Measurements from ENCODE around the gene ZSWIM9.
"Not testable (repeated sequence)": the region's sequence is repeated elsewhere in the genome, so short reads cannot be mapped to it uniquely, and the experiment has no call there.

ZSWIM9 gene

DNA sequence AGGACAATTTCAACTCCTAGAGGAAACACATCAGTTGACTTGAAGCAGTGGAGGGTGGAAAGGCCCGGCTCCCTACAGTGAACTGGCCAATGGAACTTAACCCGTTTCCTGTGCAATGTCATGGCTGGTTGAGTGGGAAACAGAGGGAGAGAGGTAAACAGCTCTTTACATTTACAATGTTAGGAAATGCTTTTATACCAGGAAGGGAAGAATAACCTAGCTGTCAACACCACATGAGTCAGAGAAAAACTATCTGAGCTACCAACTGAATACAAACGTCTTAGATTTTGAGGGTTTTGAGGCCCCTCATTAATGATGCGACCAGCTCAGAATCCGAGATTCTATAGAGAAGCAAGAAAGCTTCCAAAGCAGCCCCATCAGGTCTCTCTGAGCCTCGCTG, 48.5 kb downstream of the ZSWIM9 start:
- no peak for DNase-seq

- not testable (repeated sequence) for DNase-seq
These were observed 50.3 kb downstream of the ZSWIM9 start for GRCh38 chr19:48220784-48221183.

GRCh38 chr19:48221628-48222027, 51.1 kb downstream of the ZSWIM9 start:
- DNase-seq: no peak

- peak; percentile 2 for DNase-seq
These were observed 60.2 kb downstream of the ZSWIM9 start for GRCh38 chr19:48230555-48231129.

DNA sequence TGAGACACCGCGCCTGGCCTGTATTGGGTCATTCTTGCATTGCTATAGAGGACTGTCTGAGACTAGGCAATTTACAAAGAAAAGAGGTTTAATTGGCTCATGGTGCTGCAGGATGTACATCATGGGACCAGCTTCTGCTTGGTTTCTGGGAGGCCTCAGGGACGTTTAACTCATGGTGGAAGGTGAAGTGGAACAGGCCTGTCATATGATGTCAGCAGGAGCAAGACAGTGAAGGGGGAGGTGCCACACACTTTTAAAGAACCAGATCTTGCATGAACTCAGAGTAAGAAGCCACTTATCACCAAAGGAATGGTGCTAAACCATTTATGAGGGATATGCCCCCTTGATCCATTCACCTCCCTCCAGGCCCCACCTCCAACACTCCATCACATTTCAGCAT, 66.6 kb downstream of the ZSWIM9 start:
- no peak for DNase-seq

- no peak for DNase-seq
These were observed 68.6 kb downstream of the ZSWIM9 start for GRCh38 chr19:48239120-48239519.

GRCh38 chr19:48239582-48240141, 69.2 kb downstream of the ZSWIM9 start:
- no peak for DNase-seq

DNA sequence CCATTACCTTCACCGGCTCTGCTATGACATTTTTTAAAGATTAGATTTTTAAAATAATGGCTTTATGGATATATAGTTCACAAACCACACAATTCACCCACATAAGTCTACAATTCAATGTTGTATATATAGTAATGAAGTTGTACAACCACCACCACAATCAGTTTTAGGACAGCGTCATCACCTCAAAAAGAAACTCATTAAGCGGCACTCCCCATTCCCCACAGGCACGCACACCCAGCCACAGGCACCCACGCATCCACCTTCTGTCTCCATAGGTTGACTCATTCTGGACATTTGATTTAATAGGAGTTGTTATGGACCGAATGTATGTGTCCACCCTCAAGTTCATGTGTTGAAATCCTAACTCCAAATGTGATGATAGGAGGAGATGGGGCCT, 71.3 kb downstream of the ZSWIM9 start:
- DNase-seq: not testable (repeated sequence)

GRCh38 chr19:48244281-48244680, 73.8 kb downstream of the ZSWIM9 start:
- peak; percentile 31 for DNase-seq

- no peak for DNase-seq
These were observed 75.6 kb downstream of the ZSWIM9 start for GRCh38 chr19:48246101-48246500.

- DNase-seq: no peak
These were observed 76.7 kb downstream of the ZSWIM9 start for GRCh38 chr19:48247212-48247611.
